Activated CD8-positive, alpha-beta memory T cell treated with anti-CD3 and anti-CD28 coated beads for 4 hours (primary cell): ENCODE results near the gene TJP3.
"Not testable (repeated sequence)": the region's sequence is repeated elsewhere in the genome, so short reads cannot be mapped to it uniquely, and the experiment has no call there.

Experiments
- DNase-seq, 2 donors: peaks; one replicate each; pipeline ENCODE4 v3.0.0-alpha.2; 2020; ENCODE audit warnings: low read depth in 2 of 2

TJP3 gene

GRCh38 chr19:3738477-3739220, 30.5 kb downstream of the TJP3 start:
- no peak for DNase-seq

GRCh38 chr19:3740431-3740830, 32.2 kb downstream of the TJP3 start:
- no peak for DNase-seq

- no peak for DNase-seq
Observed at GRCh38 chr19:3743486-3743885, 35.3 kb downstream of the TJP3 start.

- DNase-seq, result no peak
Observed at GRCh38 chr19:3745363-3746045, 37.3 kb downstream of the TJP3 start.

- no peak for DNase-seq
Observed at GRCh38 chr19:3746371-3747056, 38.3 kb downstream of the TJP3 start.

GRCh38 chr19:3748965-3749364, 40.8 kb downstream of the TJP3 start:
- no peak for DNase-seq

- DNase-seq, result no peak
Observed at GRCh38 chr19:3750211-3750610, 42.0 kb downstream of the TJP3 start.

- no peak for DNase-seq
Observed at GRCh38 chr19:3751236-3751635, 43.1 kb downstream of the TJP3 start.

GRCh38 chr19:3752492-3752891, 44.3 kb downstream of the TJP3 start:
- DNase-seq, result no peak

GRCh38 chr19:3753631-3754410, 45.6 kb downstream of the TJP3 start:
- DNase-seq, result no peak

GRCh38 chr19:3757705-3758104, 49.5 kb downstream of the TJP3 start:
- not testable (repeated sequence) for DNase-seq

GRCh38 chr19:3758297-3758696, 50.1 kb downstream of the TJP3 start:
- not testable (repeated sequence) for DNase-seq

GRCh38 chr19:3759482-3760254, 51.5 kb downstream of the TJP3 start:
- DNase-seq, result no peak

GRCh38 chr19:3760871-3761361, 52.7 kb downstream of the TJP3 start:
- DNase-seq, result no peak

GRCh38 chr19:3761382-3762129, 53.4 kb downstream of the TJP3 start, which contains the start of gene APBA3:
Gene APBA3 (minus strand): TSS chr19:3761692. CDS start chr19:3760264, 1,428 bp downstream.
- DNase-seq, result peak; percentile 90 to 91

GRCh38 chr19:3762130-3762473, 53.9 kb downstream of the TJP3 start:
- no peak for DNase-seq

- DNase-seq, result peak; percentile 99
Observed at GRCh38 chr19:3762501-3763459, 54.6 kb downstream of the TJP3 start, which contains the start of gene MRPL54. Gene MRPL54 (plus strand): TSS chr19:3762682. CDS start chr19:3762701, 19 bp downstream.

GRCh38 chr19:3765121-3765520, 56.9 kb downstream of the TJP3 start:
- no peak for DNase-seq

GRCh38 chr19:3765757-3766156, 57.6 kb downstream of the TJP3 start:
- not testable (repeated sequence) for DNase-seq
